ENCODE data around the gene DLG5.

Gene DLG5

DNA sequence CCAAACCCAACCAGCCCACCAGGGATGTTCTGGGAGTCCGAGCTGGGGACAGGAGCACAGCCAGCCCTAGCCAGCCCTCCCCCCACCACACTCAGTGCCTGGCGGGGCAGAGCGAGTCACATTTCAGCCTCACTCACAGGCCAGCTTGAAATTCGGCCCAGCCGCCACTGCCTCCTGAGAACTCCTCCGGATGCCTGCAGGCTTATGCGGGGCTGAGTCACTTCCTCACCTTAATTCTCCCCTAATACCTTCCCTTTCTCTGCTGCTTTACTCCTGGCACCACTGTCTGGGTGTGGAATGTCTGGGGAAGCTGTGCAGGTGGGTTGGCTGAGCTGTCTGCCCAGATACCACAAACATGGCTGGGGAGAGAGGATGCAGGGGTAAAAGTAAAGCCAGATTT lies 22.6 kb upstream of the DLG5 start:
- TF ChIP-seq EZH2phosphoT487 (conservative IDR thresholded peaks at IDR 0.05; ENCODE audit: low read length): no peak
- TF ChIP-seq, protein P1, sequence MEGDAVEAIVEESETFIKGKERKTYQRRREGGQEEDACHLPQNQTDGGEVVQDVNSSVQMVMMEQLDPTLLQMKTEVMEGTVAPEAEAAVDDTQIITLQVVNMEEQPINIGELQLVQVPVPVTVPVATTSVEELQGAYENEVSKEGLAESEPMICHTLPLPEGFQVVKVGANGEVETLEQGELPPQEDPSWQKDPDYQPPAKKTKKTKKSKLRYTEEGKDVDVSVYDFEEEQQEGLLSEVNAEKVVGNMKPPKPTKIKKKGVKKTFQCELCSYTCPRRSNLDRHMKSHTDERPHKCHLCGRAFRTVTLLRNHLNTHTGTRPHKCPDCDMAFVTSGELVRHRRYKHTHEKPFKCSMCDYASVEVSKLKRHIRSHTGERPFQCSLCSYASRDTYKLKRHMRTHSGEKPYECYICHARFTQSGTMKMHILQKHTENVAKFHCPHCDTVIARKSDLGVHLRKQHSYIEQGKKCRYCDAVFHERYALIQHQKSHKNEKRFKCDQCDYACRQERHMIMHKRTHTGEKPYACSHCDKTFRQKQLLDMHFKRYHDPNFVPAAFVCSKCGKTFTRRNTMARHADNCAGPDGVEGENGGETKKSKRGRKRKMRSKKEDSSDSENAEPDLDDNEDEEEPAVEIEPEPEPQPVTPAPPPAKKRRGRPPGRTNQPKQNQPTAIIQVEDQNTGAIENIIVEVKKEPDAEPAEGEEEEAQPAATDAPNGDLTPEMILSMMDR (IDR thresholded peaks at IDR 0.05; ENCODE audit: insufficient read depth, low read length, poor library complexity, severe bottlenecking): no peak
- Histone ChIP-seq H3F3A (ENCODE audit: insufficient read depth) (no peaks in the 10 kb centered on the region), H3K9me3 (ENCODE audit: insufficient read depth, low read length) (peaks cover 4% of the 10 kb centered on the region; the same call in 1 of the 2 replicates), H3K9me2 (replicated peaks; ENCODE audit: insufficient read depth, low read length) (no peaks in the 10 kb centered on the region), H4K20me1 (ENCODE audit: low read depth, low read length) (no peaks in the 10 kb centered on the region), H3K36me3 (ENCODE audit: low read length) (no peaks in the 10 kb centered on the region), H3K4me3 (ENCODE audit: insufficient read depth, low read length, poor library complexity, severe bottlenecking) (no peak overlapping the region), H2AFZ (ENCODE audit: low read depth, low read length, severe bottlenecking) (no peak overlapping the region), H3K9ac (ENCODE audit: low read length) (no peak overlapping the region), H3K27me3 (ENCODE audit: low read length) (no peaks in the 10 kb centered on the region), H3K79me2 (ENCODE audit: insufficient read depth, low read length) (no peaks in the 10 kb centered on the region), H3K27ac (ENCODE audit: low read depth, low read length) (no peak overlapping the region), H3K4me2 (ENCODE audit: low read depth, low read length, poor library complexity, severe bottlenecking) (no peak overlapping the region)

DNA sequence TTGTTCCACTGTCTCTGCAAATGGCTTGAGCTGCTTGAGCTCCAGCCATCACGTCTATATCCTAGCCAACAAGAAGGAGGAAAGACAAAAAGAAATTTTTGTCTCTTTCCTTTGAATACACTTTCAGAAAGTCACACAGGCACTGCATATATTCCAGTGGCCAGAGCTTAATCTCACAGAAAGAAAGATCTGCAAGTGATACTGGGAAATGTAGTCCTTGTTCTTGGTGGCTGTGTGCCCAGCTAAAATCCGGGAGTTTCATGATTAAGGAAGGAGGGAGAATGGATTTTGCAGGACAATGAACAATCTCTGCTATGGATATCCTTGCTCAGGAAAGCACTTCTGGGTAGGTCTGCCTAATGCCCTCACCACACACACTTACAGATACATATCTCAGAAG lies 19.5 kb upstream of the DLG5 start:
- no peaks in the 10 kb centered on the region for H3K79me2 ChIP-seq (ENCODE audit: insufficient read depth, low read length)
- H3K27ac ChIP-seq (ENCODE audit: low read depth, low read length): no peak overlapping the region
- H3K9ac ChIP-seq (ENCODE audit: low read length): no peak overlapping the region
- H3K27me3 ChIP-seq (ENCODE audit: low read length): no peaks in the 10 kb centered on the region
- H3K36me3 ChIP-seq (ENCODE audit: low read length): no peaks in the 10 kb centered on the region
- no peaks in the 10 kb centered on the region for H4K20me1 ChIP-seq (ENCODE audit: low read depth, low read length)
- no peak overlapping the region for H3K4me2 ChIP-seq (ENCODE audit: low read depth, low read length, poor library complexity, severe bottlenecking)
- peaks cover 2% of the 10 kb centered on the region; the same call in 1 of the 2 replicates for H3K9me3 ChIP-seq (ENCODE audit: insufficient read depth, low read length)
- no peaks in the 10 kb centered on the region for H3F3A ChIP-seq (ENCODE audit: insufficient read depth)
- no peak overlapping the region for H3K4me3 ChIP-seq (ENCODE audit: insufficient read depth, low read length, poor library complexity, severe bottlenecking)
- TF ChIP-seq EZH2phosphoT487 (conservative IDR thresholded peaks at IDR 0.05; ENCODE audit: low read length): no peak
- TF ChIP-seq, protein P1 (IDR thresholded peaks at IDR 0.05; ENCODE audit: insufficient read depth, low read length, poor library complexity, severe bottlenecking): no peak
- no peak overlapping the region for H2AFZ ChIP-seq (ENCODE audit: low read depth, low read length, severe bottlenecking)
- no peaks in the 10 kb centered on the region for H3K9me2 ChIP-seq (replicated peaks; ENCODE audit: insufficient read depth, low read length)

DNA sequence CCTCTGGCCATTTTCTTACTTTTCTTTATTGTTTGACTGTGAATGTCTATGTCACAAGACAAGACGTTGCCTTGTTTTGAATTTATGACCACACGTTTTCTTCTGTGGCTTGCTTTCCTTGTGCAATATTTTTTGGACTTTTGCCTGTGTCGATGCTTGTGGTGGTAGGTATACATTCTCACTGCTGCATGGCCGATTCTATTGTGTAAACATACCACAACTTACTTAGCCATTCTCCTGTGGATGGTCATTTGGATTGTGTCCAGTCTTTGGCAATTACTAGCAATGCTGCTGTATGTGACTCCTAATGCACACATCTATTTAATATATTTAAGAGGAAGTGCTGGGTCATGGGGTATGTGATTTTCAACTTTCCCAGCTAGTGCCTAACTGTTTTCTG lies 18.0 kb upstream of the DLG5 start:
- Histone ChIP-seq H3K9ac (ENCODE audit: low read length) (no peak overlapping the region), H3K4me3 (ENCODE audit: insufficient read depth, low read length, poor library complexity, severe bottlenecking) (no peak overlapping the region), H4K20me1 (ENCODE audit: low read depth, low read length) (no peaks in the 10 kb centered on the region), H3F3A (ENCODE audit: insufficient read depth) (no peaks in the 10 kb centered on the region), H3K36me3 (ENCODE audit: low read length) (no peaks in the 10 kb centered on the region), H3K9me3 (ENCODE audit: insufficient read depth, low read length) (no peaks in the 10 kb centered on the region), H3K9me2 (replicated peaks; ENCODE audit: insufficient read depth, low read length) (no peaks in the 10 kb centered on the region), H3K4me2 (ENCODE audit: low read depth, low read length, poor library complexity, severe bottlenecking) (no peak overlapping the region), H3K27me3 (ENCODE audit: low read length) (no peaks in the 10 kb centered on the region), H3K27ac (ENCODE audit: low read depth, low read length) (no peak overlapping the region), H2AFZ (ENCODE audit: low read depth, low read length, severe bottlenecking) (no peak overlapping the region), H3K79me2 (ENCODE audit: insufficient read depth, low read length) (no peaks in the 10 kb centered on the region)
- no peak for TF ChIP-seq EZH2phosphoT487 (conservative IDR thresholded peaks at IDR 0.05; ENCODE audit: low read length)
- TF ChIP-seq, protein P1 (IDR thresholded peaks at IDR 0.05; ENCODE audit: insufficient read depth, low read length, poor library complexity, severe bottlenecking): no peak

Data from SU-DHL-6 (cell line).